Activated CD4-positive, alpha-beta T cell treated with anti-CD3 and anti-CD28 coated beads, Interleukin-2, amount 10 ng/mL, durations not matched to agents 7 days and 5 days (primary cell): ENCODE measurements around the gene NUDT22. TPM values are rescaled to one million over a fixed set of nuclear protein-coding genes. Genes with fewer than 3 reads are reported as not detected.

Experiments
- CTCF ChIA-PET: fragments of 350-600 bp; sonication (Branson Sonifier 250); formaldehyde crosslinking; loops from one replicate; lab custom pipeline; 2021; ENCODE audit warnings: antibody characterized with exemption; lab: Charles Lee
- POLR2A ChIA-PET: fragments of 350-600 bp; sonication (Branson Sonifier 250); formaldehyde crosslinking; loops from one replicate; lab custom pipeline; 2021; ENCODE audit warnings: antibody characterized with exemption; lab: Charles Lee
- DNase-seq: peaks from one replicate; pipeline ENCODE4 v3.0.0-alpha.2; 2020
- H3K27ac Mint-ChIP-seq: one replicate; pipeline ENCODE4 v1.8.0; 2021; ENCODE audit warnings: mild to moderate bottlenecking, moderate library complexity, mixed read lengths
- H3K27me3 Mint-ChIP-seq: one replicate; pipeline ENCODE4 v1.8.0; 2021; ENCODE audit warnings: mixed read lengths
- H3K36me3 Mint-ChIP-seq: one replicate; pipeline ENCODE4 v1.8.0; 2021; ENCODE audit warnings: low read depth, mixed read lengths
- H3K4me1 Mint-ChIP-seq: one replicate; pipeline ENCODE4 v1.8.0; 2021; ENCODE audit warnings: mixed read lengths
- H3K4me3 Mint-ChIP-seq: one replicate; pipeline ENCODE4 v1.8.0; 2021; ENCODE audit warnings: mild to moderate bottlenecking, moderate library complexity, mixed read lengths
- H3K9me3 Mint-ChIP-seq: one replicate; pipeline ENCODE4 v1.8.0; 2021; ENCODE audit warnings: mixed read lengths
- total RNA-seq, 2 experiments: library from RNA; stranded (reverse); gene quantifications; one replicate each; pipeline ENCODE4 v1.2.3, GENCODE V29; 2021

Gene NUDT22
- total RNA-seq, 2 experiments from 2014 or later, result 70.2 to 82.1 TPM

DNA sequence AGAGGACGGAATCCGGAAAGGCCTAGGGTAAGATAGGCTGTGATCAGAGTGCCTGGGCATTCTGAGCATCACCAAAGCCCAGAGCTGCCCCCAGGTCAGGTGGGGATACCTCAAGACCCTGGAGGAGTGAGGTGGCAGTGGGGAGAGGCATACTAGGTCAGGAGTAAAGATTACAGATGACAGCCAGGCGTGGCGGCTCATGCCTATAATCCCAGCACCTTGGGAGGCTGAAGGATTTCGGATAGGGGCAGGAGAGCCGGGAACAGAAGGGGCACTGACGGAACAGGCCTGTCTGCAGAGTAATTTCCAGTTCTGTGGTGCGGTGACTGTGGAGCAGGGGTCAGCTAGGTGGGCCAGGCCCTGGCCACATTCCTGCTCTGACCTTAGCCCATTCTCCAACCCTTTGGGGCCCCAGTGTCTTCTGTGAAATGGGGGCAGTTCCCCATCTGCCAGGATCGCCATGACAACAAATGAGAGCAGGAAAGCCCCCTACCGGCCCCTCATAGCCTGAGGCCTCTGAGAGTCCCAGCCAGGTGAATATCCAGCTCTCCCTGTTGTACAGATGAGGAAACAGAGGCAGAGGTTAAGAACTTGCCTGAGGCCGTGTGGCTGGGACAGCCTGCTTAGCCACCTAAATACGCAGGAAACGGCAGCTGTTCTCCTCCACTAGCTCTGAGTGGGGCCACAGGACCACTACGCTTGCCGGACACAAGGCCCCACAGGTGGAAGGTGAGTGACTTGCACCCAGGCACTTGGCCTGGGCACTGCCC, 49.1 kb downstream of the NUDT22 start:
- Mint-ChIP-seq H3K4me3 (no peak overlapping the region), H3K36me3 (peaks cover 13% of the 10 kb centered on the region), H3K27ac (no peak overlapping the region), H3K27me3 (no peaks in the 10 kb centered on the region), H3K4me1 (peaks cover 8% of the 10 kb centered on the region), H3K9me3 (no peaks in the 10 kb centered on the region)
- DNase-seq, result no peak
- ChIA-PET CTCF (interaction anchor here (0.9 to 1.7 kb wide), 8 partner anchors 10 to 57 kb away, joined by 3 to 5 read pairs (median 3); partner anchors contain the start of gene PPP1R14B), POLR2A (no interaction called here)

DNA sequence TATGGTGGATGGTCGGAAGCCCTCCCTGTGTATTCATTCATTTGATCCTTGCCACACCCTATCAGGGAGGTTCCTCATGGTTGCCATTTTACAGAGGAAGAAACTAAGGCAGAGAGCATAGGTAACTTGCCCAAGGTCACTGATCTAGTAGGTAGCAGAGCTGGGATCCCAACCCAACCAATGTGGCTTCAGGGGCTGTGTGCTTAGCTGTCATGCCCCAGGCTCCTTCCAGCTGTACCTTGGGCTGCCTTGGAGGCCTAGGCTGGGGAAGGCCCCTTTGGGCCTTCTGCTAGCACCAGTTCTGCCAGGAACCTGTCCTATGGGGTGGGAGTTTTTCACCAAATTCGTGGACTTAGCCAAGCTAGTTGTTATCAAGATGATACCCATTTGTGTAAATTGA, 49.8 kb downstream of the NUDT22 start:
- no peak overlapping the region for H3K4me3 Mint-ChIP-seq
- peaks cover 13% of the 10 kb centered on the region for H3K36me3 Mint-ChIP-seq
- ChIA-PET CTCF (interaction anchor here (0.9 to 1.7 kb wide), 8 partner anchors 9 to 57 kb away, joined by 3 to 5 read pairs (median 3); partner anchors contain the start of gene PPP1R14B), POLR2A (no interaction called here)
- H3K27ac Mint-ChIP-seq, result no peak overlapping the region
- no peak for DNase-seq
- no peaks in the 10 kb centered on the region for H3K9me3 Mint-ChIP-seq
- H3K27me3 Mint-ChIP-seq, result no peaks in the 10 kb centered on the region
- peaks cover 8% of the 10 kb centered on the region for H3K4me1 Mint-ChIP-seq

DNA sequence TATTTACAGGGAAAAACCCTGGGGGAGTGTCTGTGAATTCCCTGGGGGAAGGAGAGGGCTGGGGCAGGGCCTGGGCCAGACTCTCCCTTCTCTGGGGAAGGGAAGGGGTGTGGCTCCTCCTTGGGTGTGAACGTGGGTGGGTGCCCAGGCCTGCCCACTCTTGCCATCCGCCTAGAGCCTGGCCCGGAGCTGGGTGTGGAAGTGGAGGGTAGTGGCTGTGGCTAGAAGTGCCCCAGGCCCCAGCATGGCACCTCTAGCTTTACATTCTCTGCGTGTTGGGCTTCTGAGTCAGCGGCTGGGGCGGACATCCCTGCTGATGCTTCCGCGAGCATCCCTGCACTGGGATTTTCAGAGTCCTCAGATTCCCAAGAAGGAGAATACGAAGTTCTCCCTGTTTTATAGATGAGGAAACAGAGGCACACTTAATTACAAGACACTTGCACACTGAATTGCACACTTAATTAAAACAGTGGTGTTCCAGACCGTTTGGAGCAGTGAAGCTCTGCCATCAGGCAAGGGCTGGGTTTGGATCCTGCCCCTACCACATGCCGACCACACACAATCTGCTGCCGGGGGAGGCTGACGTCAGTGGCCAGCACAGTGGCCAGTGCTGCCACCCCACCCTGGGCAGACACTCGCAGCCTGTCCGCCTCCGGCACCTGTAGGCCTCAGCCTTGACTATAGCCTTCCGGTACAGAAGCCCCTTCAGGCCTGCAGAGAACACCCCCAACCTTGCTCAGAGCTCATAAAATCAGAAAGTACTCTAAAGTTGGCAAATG, 50.8 kb downstream of the NUDT22 start:
- Mint-ChIP-seq H3K36me3 (peaks cover 19% of the 10 kb centered on the region), H3K4me1 (peaks cover 12% of the 10 kb centered on the region), H3K9me3 (no peaks in the 10 kb centered on the region), H3K4me3 (no peak overlapping the region), H3K27ac (peak overlapping the region; percentile 13), H3K27me3 (no peaks in the 10 kb centered on the region)
- DNase-seq, result no peak
- CTCF ChIA-PET, result interaction anchor here (1.0 to 1.5 kb wide), 8 partner anchors 8 to 56 kb away, joined by 3 to 4 read pairs (median 3); no protein-coding TSS in a partner anchor
- POLR2A ChIA-PET, result no interaction called here

DNA sequence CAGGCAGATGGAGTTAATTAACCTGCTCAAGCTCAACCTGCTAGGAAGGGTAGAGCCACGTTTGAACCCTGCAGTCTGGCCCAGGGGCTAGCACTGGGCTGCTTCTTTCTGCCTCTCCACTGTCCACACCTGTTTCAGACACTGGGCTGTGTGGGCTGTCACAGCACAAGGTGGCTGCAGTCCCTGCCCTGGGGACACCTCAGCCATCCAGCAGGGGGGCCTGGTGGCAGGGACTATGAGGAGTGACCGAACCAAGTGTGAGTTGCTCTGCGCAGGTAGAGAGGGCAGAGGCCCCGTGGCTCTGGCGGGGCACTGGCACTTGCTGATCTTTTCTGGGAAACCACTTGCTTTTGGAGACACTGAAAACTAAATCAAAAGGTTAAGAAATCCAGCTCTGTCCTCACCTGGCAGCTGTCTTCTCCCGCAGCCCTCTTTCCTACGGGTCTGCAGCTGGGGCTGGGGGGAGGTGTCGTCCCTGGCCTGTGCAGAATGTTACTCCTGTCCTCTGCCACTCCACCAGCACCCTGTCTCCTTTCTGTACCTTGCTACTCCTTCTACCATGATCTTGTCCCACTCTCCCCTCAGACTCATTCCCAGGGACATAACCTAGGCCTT, 52.6 kb downstream of the NUDT22 start:
- Mint-ChIP-seq H3K4me1 (peaks cover 16% of the 10 kb centered on the region), H3K27ac (no peak overlapping the region), H3K9me3 (no peaks in the 10 kb centered on the region), H3K36me3 (peaks cover 25% of the 10 kb centered on the region), H3K27me3 (no peaks in the 10 kb centered on the region), H3K4me3 (no peak overlapping the region)
- CTCF ChIA-PET, result interaction anchor here (0.7 to 10.4 kb wide), 3 partner anchors 10 to 28 kb away, joined by 3 to 92 read pairs (median 3); partner anchors contain the start of genes CATSPERZ and ESRRA
- POLR2A ChIA-PET, result no interaction called here
- DNase-seq, result no peak

Other genes starting within 250 kb of the NUDT22 start
- 100 to 1,000 TPM in 1 of 2 experiments, 10 to 100 TPM in 1; 94.8 to 102 TPM for gene OTUB1, start 239.8 kb upstream of the NUDT22 start, total RNA-seq
- gene FLRT1, start 190.3 kb upstream of the NUDT22 start, total RNA-seq, result not detected
- 10 to 100 TPM in 1 of 2 experiments, 1 to 10 TPM in 1; 9.2 to 11.6 TPM for gene MACROD1, start 60.2 kb upstream of the NUDT22 start, total RNA-seq
- 100 to 1,000 TPM; 211 to 213 TPM for gene STIP1, start 40.1 kb upstream of the NUDT22 start, total RNA-seq
- 100 to 1,000 TPM; 190 to 207 TPM for gene FERMT3, start 19.6 kb upstream of the NUDT22 start, total RNA-seq
- gene TRPT1, start 88 bp upstream of the NUDT22 start, total RNA-seq, result 10 to 100 TPM; 20.0 to 26.5 TPM
- gene DNAJC4, start 4.3 kb downstream of the NUDT22 start, total RNA-seq, result 10 to 100 TPM; 39.5 to 40.5 TPM
- 10 to 100 TPM; 51.1 to 60.3 TPM for gene VEGFB, start 8.3 kb downstream of the NUDT22 start, total RNA-seq
- gene FKBP2, start 14.8 kb downstream of the NUDT22 start, total RNA-seq, result 10 to 100 TPM; 21.9 to 24.8 TPM
- 10 to 100 TPM; 81.1 to 86.0 TPM for gene PPP1R14B, start 20.7 kb downstream of the NUDT22 start, total RNA-seq
- gene PLCB3, start 25.3 kb downstream of the NUDT22 start, total RNA-seq, result 10 to 100 TPM; 11.6 to 12.4 TPM
- gene BAD, start 58.4 kb downstream of the NUDT22 start, total RNA-seq, result 10 to 100 TPM; 32.0 to 34.2 TPM
- 10 to 100 TPM; 24.6 to 32.2 TPM for gene GPR137, start 59.6 kb downstream of the NUDT22 start, total RNA-seq
- not detected for gene KCNK4, start 65.0 kb downstream of the NUDT22 start, total RNA-seq
- gene CATSPERZ, start 74.1 kb downstream of the NUDT22 start, total RNA-seq, result not detected
- gene ESRRA, start 79.2 kb downstream of the NUDT22 start, total RNA-seq, result 10 to 100 TPM; 24.8 to 32.0 TPM
- gene TRMT112, start 91.3 kb downstream of the NUDT22 start, total RNA-seq, result 100 to 1,000 TPM; 160 to 171 TPM
- gene PRDX5, start 91.8 kb downstream of the NUDT22 start, total RNA-seq, result 100 to 1,000 TPM in 1 of 2 experiments, 10 to 100 TPM in 1; 97.4 to 106 TPM
- 100 to 1,000 TPM; 103 to 127 TPM for gene CCDC88B, start 113.9 kb downstream of the NUDT22 start, total RNA-seq
- gene RPS6KA4, start 132.9 kb downstream of the NUDT22 start, total RNA-seq, result 10 to 100 TPM; 31.0 to 43.0 TPM